Pancreas (tissue), 10 donors: Measurements from ENCODE around the gene RETREG1. TPM values are rescaled to one million over a fixed set of nuclear protein-coding genes. Genes with fewer than 3 reads are reported as not detected.

Experiments
- ATAC-seq, 4 donors: fragments of 200-7000 bp; cut with Tn5 transposase; one replicate each; pipeline versions ENCODE4 v1.8.0 to v1.9.1; 2020; ENCODE audit warnings: mild to moderate bottlenecking in 4 of 4, moderate library complexity in 4 of 4
- DNase-seq, 6 donors: peaks; one replicate each; pipeline ENCODE4 v3.0.0-alpha.2; 2020
- FAIRE-seq: peaks from 2 replicates; lab custom pipeline; 2012; peaks lifted over from hg19 to GRCh38; lab: Jason Lieb, UNC
- H3K27ac ChIP-seq, 4 donors: fragments of 200-600 bp; sonication (generic); 1 replicate in 3 of 4; 2 replicates in 1 of 4; pipeline versions ENCODE4 v1.5.0 to v1.8.0; 2020
- H3K27me3 ChIP-seq, 4 donors: fragments of 200-600 bp; one replicate each; pipeline ENCODE4 v1.8.0; 2021
- H3K36me3 ChIP-seq, 3 donors: fragments of 200-600 bp; sonication (generic) in 1 of 3; one replicate each; pipeline versions ENCODE4 v1.5.0 to v1.8.0; 2020 to 2021
- H3K4me1 ChIP-seq, 3 donors: fragments of 200-600 bp; one replicate each; pipeline ENCODE4 v1.8.0; 2021
- H3K4me3 ChIP-seq, 4 donors: fragments of 200-600 bp; sonication (generic) in 2 of 4; one replicate each; pipeline versions ENCODE4 v1.5.0 to v1.8.0; 2020 to 2021
- H3K9me3 ChIP-seq, 4 donors: fragments of 200-600 bp; one replicate each; pipeline ENCODE4 v1.8.0; 2021
- WGBS, 2 donors: extraction: QIAGEN DNeasy Blood & Tissue Kit; methylation state at CpG; one replicate each; pipeline ENCODE4 v1.1.7; 2013; 5-methylcytosine and 5-hydroxymethylcytosine counted together
- intact Hi-C, 3 donors: fragments of 100-400 bp; cut with DNase I; formaldehyde crosslinking; loops; one replicate each; pipeline versions ENCODE4 v1.11.1 to v1.14.2; 2022
- polyA plus RNA-seq, 2 donors: library from polyadenylated mRNA; stranded (reverse); fragments of 200-250 nt; gene quantifications; one replicate each; pipeline ENCODE4 v1.2.3, GENCODE V29; 2013
- total RNA-seq, 6 donors: library from RNA; stranded (reverse); fragmentation: NEBNext Ultra II Directional in 4 of 6; extraction: Animal tissue kit (Norgen Biotek cat#: 25700) in 4 of 6; gene quantifications; one replicate each; pipeline versions ENCODE4 v1.2.1 to v1.2.4, GENCODE V29; 2021 to 2023
- TF ChIP-seq, protein P1 (sequence below), 4 donors: fragments of 200-600 bp; sonication (generic) in 3 of 4; IDR thresholded peaks; one replicate each; pipeline versions ENCODE4 v1.5.0 to v1.8.0; 2021; ENCODE audit warnings: antibody characterized with exemption in 4 of 4
- donor health status: healthy with polysubstance abuse.
- donor health status: DM: no; HTN: no; CAD: no; lungs with moderate emphysema.
- donor health status: DM: no; HTN: no; CAD: no.
- donor health status: control.
- donor health status: control.
- donor health status: Bipolar disorder and iron deficiency.
- donor health status: DM: yes; HTN: yes; CAD: no.
- donor health status: DM: no; HTN: no; CAD: no.
- donor health status: DM: no; HTN: no; CAD: no.
- donor health status: DM: yes; HTN: yes; CAD: no.

RETREG1 gene
- total and polyA plus RNA-seq, 8 donors: 5.3 to 22.6 (median 15.5) TPM

DNA sequence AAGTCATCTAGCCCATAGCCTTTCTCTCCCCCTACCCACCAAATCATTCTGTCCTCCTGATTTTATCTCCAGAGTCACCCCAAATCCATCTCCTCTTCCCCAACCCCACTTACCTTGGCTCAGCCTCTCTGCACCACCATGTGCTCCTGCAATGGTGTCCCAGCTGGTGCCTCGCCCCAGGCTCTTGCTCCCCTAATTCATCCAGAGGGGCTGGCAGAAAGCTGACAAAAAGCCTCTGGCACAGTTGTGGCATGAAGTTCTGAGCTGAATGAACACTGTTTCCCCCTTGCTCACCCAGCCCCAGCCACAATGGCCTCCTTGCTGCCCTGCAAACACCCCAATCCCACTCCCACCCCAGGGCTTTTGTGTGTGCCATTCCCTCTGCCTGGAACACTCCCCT, 10.2 kb downstream of the RETREG1 start:
- ATAC-seq (no peak), DNase-seq (no peak), FAIRE-seq (no peak)
- 96 to 100% methylated on average over 1 of the region's 1 CpG for WGBS, 2 donors
- TF ChIP-seq, protein P1, sequence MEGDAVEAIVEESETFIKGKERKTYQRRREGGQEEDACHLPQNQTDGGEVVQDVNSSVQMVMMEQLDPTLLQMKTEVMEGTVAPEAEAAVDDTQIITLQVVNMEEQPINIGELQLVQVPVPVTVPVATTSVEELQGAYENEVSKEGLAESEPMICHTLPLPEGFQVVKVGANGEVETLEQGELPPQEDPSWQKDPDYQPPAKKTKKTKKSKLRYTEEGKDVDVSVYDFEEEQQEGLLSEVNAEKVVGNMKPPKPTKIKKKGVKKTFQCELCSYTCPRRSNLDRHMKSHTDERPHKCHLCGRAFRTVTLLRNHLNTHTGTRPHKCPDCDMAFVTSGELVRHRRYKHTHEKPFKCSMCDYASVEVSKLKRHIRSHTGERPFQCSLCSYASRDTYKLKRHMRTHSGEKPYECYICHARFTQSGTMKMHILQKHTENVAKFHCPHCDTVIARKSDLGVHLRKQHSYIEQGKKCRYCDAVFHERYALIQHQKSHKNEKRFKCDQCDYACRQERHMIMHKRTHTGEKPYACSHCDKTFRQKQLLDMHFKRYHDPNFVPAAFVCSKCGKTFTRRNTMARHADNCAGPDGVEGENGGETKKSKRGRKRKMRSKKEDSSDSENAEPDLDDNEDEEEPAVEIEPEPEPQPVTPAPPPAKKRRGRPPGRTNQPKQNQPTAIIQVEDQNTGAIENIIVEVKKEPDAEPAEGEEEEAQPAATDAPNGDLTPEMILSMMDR (IDR thresholded peaks at IDR 0.05): no peak
- no peaks in the 10 kb centered on the region for H3K27me3 ChIP-seq
- H3K9me3 ChIP-seq: no peaks in the 10 kb centered on the region
- H3K36me3 ChIP-seq: no peaks in the 10 kb centered on the region
- no peak overlapping the region for H3K27ac ChIP-seq
- intact Hi-C loops: no loop called here
- no peaks in the 10 kb centered on the region for H3K4me1 ChIP-seq
- H3K4me3 ChIP-seq: no peak overlapping the region

DNA sequence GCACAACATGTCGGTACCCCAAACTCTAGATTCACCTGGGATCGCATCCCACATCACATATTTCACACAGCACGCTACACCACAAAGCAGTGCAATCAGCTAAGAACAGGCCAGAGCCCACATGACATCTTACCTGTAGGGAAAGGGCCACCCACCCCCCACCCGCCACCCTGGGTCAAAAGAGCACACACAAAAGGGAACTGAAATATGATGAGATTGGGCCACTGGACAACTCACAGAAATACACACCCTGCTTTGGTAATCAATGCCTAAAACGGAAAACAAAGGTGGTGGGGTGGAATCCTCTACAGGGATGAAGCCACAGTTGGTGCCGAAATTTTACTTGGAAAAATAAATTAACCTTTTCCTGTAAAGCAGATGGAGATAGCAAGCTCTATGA, 13.1 kb downstream of the RETREG1 start:
- TF ChIP-seq, protein P1 (IDR thresholded peaks at IDR 0.05): no peak
- 75 to 84% methylated on average over 6 of the region's 6 CpGs for WGBS, 2 donors
- Histone ChIP-seq H3K4me3 (no peak overlapping the region), H3K4me1 (no peaks in the 10 kb centered on the region), H3K9me3 (no peaks in the 10 kb centered on the region), H3K27me3 (no peaks in the 10 kb centered on the region), H3K27ac (no peak overlapping the region), H3K36me3 (no peaks in the 10 kb centered on the region)
- DNase-seq (no peak), ATAC-seq (no peak), FAIRE-seq (no peak)
- intact Hi-C loops: no loop called here

DNA sequence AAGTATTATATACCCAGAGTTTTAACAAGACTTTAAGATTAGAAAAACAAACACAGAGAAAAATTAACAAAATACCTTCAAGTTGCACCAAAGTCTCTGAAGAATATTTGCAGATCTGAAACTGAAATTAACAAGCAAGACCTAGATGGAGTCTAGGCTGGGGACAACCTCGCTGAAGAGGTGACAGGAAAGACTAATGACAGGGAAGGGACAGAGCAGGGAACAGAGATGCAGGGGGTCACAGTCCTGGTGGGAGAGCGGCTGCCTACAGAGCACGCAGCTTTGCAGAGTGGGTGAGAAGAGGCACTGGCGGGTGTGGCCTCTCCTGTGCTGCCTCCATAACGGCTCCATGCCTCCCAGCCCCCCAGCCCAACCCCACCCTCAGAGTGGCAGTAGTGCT, 13.5 kb downstream of the RETREG1 start:
- TF ChIP-seq, protein P1 (IDR thresholded peaks at IDR 0.05): no peak
- 87 to 94% methylated on average over 4 to 5 of the region's 5 CpGs for WGBS, 2 donors
- no peak overlapping the region for H3K27ac ChIP-seq
- H3K9me3 ChIP-seq: no peaks in the 10 kb centered on the region
- intact Hi-C loops: no loop called here
- ATAC-seq (no peak), DNase-seq (no peak), FAIRE-seq (no peak)
- no peaks in the 10 kb centered on the region for H3K27me3 ChIP-seq
- no peak overlapping the region for H3K4me3 ChIP-seq
- H3K36me3 ChIP-seq: no peaks in the 10 kb centered on the region
- no peaks in the 10 kb centered on the region for H3K4me1 ChIP-seq

DNA sequence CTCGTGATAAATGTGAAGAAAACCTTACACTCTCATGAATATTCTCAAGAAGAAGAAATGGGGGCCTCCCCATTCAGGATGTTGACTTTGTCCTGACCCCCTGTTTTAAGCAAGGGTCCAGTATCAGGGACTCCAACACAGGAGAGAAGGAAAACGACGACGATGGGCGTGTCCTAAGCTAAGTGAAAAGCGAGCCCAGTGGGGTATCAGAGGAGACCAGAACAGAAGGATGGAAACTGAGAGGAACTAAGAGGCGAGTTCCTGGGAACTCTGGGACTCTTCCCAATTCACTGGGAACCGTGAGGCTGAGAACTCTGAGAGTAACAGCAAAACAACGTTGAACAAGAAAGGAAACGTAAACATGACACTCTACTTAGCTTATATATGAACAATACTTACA, 14.6 kb downstream of the RETREG1 start:
- no peaks in the 10 kb centered on the region for H3K27me3 ChIP-seq
- intact Hi-C loops: no loop called here
- H3K36me3 ChIP-seq: no peaks in the 10 kb centered on the region
- TF ChIP-seq, protein P1 (IDR thresholded peaks at IDR 0.05): no peak
- no peak for ATAC-seq
- H3K9me3 ChIP-seq: no peaks in the 10 kb centered on the region
- DNase-seq: no peak
- no peak for FAIRE-seq
- WGBS, 2 donors: 77% methylated on average over 10 of the region's 10 CpGs
- H3K27ac ChIP-seq: no peak overlapping the region
- no peak overlapping the region for H3K4me3 ChIP-seq
- no peaks in the 10 kb centered on the region for H3K4me1 ChIP-seq

DNA sequence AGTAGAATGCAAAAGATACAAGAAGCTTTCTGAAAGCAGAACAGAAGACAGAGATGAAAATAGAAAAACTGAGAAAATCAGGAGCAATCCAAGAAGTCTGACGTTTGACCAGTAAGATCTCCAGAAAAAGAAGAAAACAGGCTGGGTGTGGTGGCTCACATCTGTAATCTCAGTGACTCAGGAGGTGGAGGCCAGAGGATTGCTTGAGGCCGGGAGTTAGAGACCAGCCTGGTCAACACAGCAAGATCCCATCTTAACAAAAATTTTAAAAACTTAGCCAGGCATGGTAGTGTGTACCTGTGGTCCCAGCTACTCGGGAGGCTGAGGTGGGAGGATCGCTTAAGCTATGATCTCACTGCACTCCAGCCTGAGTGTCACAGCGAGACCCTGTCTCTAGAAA, 15.9 kb downstream of the RETREG1 start:
- no peaks in the 10 kb centered on the region for H3K9me3 ChIP-seq
- H3K27me3 ChIP-seq: no peaks in the 10 kb centered on the region
- intact Hi-C loops: no loop called here
- TF ChIP-seq, protein P1 (IDR thresholded peaks at IDR 0.05): no peak
- no peak overlapping the region for H3K27ac ChIP-seq
- 87 to 92% methylated on average over 5 of the region's 5 CpGs for WGBS, 2 donors
- H3K4me1 ChIP-seq: no peaks in the 10 kb centered on the region
- no peak for DNase-seq
- H3K36me3 ChIP-seq: no peaks in the 10 kb centered on the region
- no peak for FAIRE-seq
- ATAC-seq: no peak
- H3K4me3 ChIP-seq: no peak overlapping the region
